Fibroblast of the conjunctiva (primary cell): ENCODE results near the gene TCF7L2.
A peak's percentile ranks its signal among the peaks of the same experiment; 100 is the strongest.
"Not testable (repeated sequence)": the region's sequence is repeated elsewhere in the genome, so short reads cannot be mapped to it uniquely, and the experiment has no call there.

Experiments used
- DNase-seq: peaks from one replicate; pipeline ENCODE4 v3.0.0-alpha.2; 2010; ENCODE audit warnings: low read depth

The TCF7L2 gene

GRCh38 chr10:113096128-113096996, 146.3 kb downstream of the TCF7L2 start:
- DNase-seq = no peak

- DNase-seq = no peak
Measured at GRCh38 chr10:113097036-113097435, 147.0 kb downstream of the TCF7L2 start.

GRCh38 chr10:113099431-113100183, 149.6 kb downstream of the TCF7L2 start:
- DNase-seq = no peak

- DNase-seq = no peak
Measured at GRCh38 chr10:113100281-113100680, 150.2 kb downstream of the TCF7L2 start.

GRCh38 chr10:113103131-113103840, 153.2 kb downstream of the TCF7L2 start:
- DNase-seq = no peak

GRCh38 chr10:113104047-113104446, 154.0 kb downstream of the TCF7L2 start:
- DNase-seq = peak; percentile 40

- no peak for DNase-seq
Measured at GRCh38 chr10:113108194-113108835, 158.3 kb downstream of the TCF7L2 start.

GRCh38 chr10:113108948-113109347, 158.9 kb downstream of the TCF7L2 start:
- DNase-seq = no peak

- DNase-seq = not testable (repeated sequence)
Measured at GRCh38 chr10:113109482-113109881, 159.4 kb downstream of the TCF7L2 start.

GRCh38 chr10:113111260-113111659, 161.2 kb downstream of the TCF7L2 start:
- DNase-seq = no peak

- peak; percentile 71 for DNase-seq
Measured at GRCh38 chr10:113111900-113112853, 162.1 kb downstream of the TCF7L2 start.

GRCh38 chr10:113113241-113113640, 163.2 kb downstream of the TCF7L2 start:
- no peak for DNase-seq

GRCh38 chr10:113113918-113114317, 163.9 kb downstream of the TCF7L2 start:
- DNase-seq = no peak

GRCh38 chr10:113115556-113115955, 165.5 kb downstream of the TCF7L2 start:
- DNase-seq = no peak

GRCh38 chr10:113118882-113119281, 168.8 kb downstream of the TCF7L2 start:
- DNase-seq = no peak

GRCh38 chr10:113119801-113120200, 169.8 kb downstream of the TCF7L2 start:
- no peak for DNase-seq

GRCh38 chr10:113121153-113121552, 171.1 kb downstream of the TCF7L2 start:
- no peak for DNase-seq

GRCh38 chr10:113122947-113123346, 172.9 kb downstream of the TCF7L2 start:
- DNase-seq = no peak

- DNase-seq = no peak
Measured at GRCh38 chr10:113124724-113125123, 174.7 kb downstream of the TCF7L2 start.

- no peak for DNase-seq
Measured at GRCh38 chr10:113125612-113126011, 175.6 kb downstream of the TCF7L2 start.
